B cell (primary cell): ENCODE measurements around the gene PHACTR1. TPM values are rescaled to one million over a fixed set of nuclear protein-coding genes. Genes with fewer than 3 reads are reported as not detected.

ENCODE experiments used
- ATAC-seq: fragments of 200-7000 bp; cut with Tn5 transposase; one replicate; pipeline ENCODE4 v1.10.0; 2021; ENCODE audit warnings: low read depth, mild to moderate bottlenecking, moderate number of reproducible peaks, moderate library complexity
- CTCF ChIA-PET: fragments of 350-600 bp; sonication (Branson Sonifier 250); formaldehyde crosslinking; loops from one replicate; lab custom pipeline; 2021; ENCODE audit warnings: antibody characterized with exemption, inconsistent platforms; lab: Charles Lee
- POLR2A ChIA-PET: fragments of 350-600 bp; sonication (Branson Sonifier 250); formaldehyde crosslinking; loops from one replicate; lab custom pipeline; 2021; ENCODE audit warnings: antibody characterized with exemption; lab: Charles Lee
- DNase-seq: peaks from one replicate; pipeline ENCODE4 v3.0.0; 2013
- H2AFZ ChIP-seq: 2 replicates; pipeline ENCODE4 v1.6.1; 2012; ENCODE audit warnings: mild to moderate bottlenecking, low read depth, low read length; ENCODE audit not compliant: insufficient read depth, poor library complexity, severe bottlenecking
- H3K27ac ChIP-seq, 2 donors: 1 replicate in 1 of 2; 2 replicates in 1 of 2; pipeline ENCODE4 v1.5.1; 2012 to 2013; ENCODE audit warnings: low read length in 2 of 2, mild to moderate bottlenecking in 2 of 2, moderate library complexity in 1 of 2
- H3K27me3 ChIP-seq, 4 experiments: fragments of 200-600 bp in 1 of 4; sonication (generic) in 1 of 4; replicated peaks in 1 of 4; 1 replicate in 2 of 4; 2 replicates in 2 of 4; pipeline versions ENCODE4 v1.6.1 to v1.7.0; 2013 to 2016; ENCODE audit warnings: low read length in 3 of 4, mild to moderate bottlenecking in 2 of 4, mixed read lengths in 1 of 4, moderate library complexity in 1 of 4; ENCODE audit not compliant: insufficient read depth in 4 of 4, control insufficient read depth in 3 of 4; ENCODE audit errors: control extremely low read depth in 1 of 4
- H3K36me3 ChIP-seq, 2 experiments: replicated peaks in 1 of 2; 1 replicate in 1 of 2; 2 replicates in 1 of 2; pipeline versions ENCODE4 v1.6.1 to v1.7.1; 2013; ENCODE audit warnings: low read length in 1 of 2; ENCODE audit not compliant: insufficient read depth in 2 of 2, control insufficient read depth in 1 of 2; ENCODE audit errors: control extremely low read depth in 1 of 2, extremely low read depth in 1 of 2
- H3K4me1 ChIP-seq, 2 donors: fragments of 200-600 bp in 1 of 2; sonication (generic) in 1 of 2; 1 replicate in 1 of 2; 2 replicates in 1 of 2; pipeline versions ENCODE4 v1.5.1 to v1.6.1; 2013 to 2017; ENCODE audit warnings: low read length in 2 of 2; ENCODE audit not compliant: control insufficient read depth in 2 of 2, insufficient read depth in 2 of 2
- H3K4me2 ChIP-seq: replicated peaks from 2 replicates; pipeline ENCODE3; 2012; ENCODE audit warnings: mild to moderate bottlenecking, low read depth, low read length; ENCODE audit not compliant: poor library complexity, severe bottlenecking
- H3K4me3 ChIP-seq, 5 experiments: fragments of 200-600 bp in 1 of 5; sonication (generic) in 1 of 5; 1 replicate in 3 of 5; 2 replicates in 2 of 5; pipeline versions ENCODE4 v1.5.1 to v1.7.0; 2011 to 2016; ENCODE audit warnings: low read length in 4 of 5, mild to moderate bottlenecking in 4 of 5, low read depth in 2 of 5, control low read depth in 1 of 5, moderate library complexity in 1 of 5; ENCODE audit not compliant: insufficient read depth in 1 of 5; ENCODE audit errors: control extremely low read depth in 1 of 5, extremely low read depth in 1 of 5
- H3K79me2 ChIP-seq: fragments of 200-600 bp; sonication (generic); one replicate; pipeline ENCODE4 v1.6.0; 2016; ENCODE audit warnings: low read length; ENCODE audit not compliant: control insufficient read depth, insufficient read depth
- H3K9ac ChIP-seq: fragments of 200-600 bp; sonication (generic); 2 replicates; pipeline ENCODE4 v1.6.1; 2017; ENCODE audit warnings: mild to moderate bottlenecking, low read length, moderate library complexity
- H3K9me3 ChIP-seq, 3 donors: one replicate each; pipeline versions ENCODE4 v1.6.1 to v1.7.1; 2013; ENCODE audit warnings: low read length in 2 of 3; ENCODE audit not compliant: control insufficient read depth in 2 of 3, insufficient read depth in 1 of 3; ENCODE audit errors: control extremely low read depth in 1 of 3
- H4K20me1 ChIP-seq: 2 replicates; pipeline ENCODE4 v1.6.0; 2012; ENCODE audit warnings: mild to moderate bottlenecking, low read length; ENCODE audit not compliant: insufficient read depth, control insufficient read depth, poor library complexity, severe bottlenecking
- H3K27ac Mint-ChIP-seq: one replicate; pipeline ENCODE4 v1.8.0; 2021; ENCODE audit warnings: mixed read lengths
- H3K27me3 Mint-ChIP-seq: one replicate; pipeline ENCODE4 v1.8.0; 2021; ENCODE audit warnings: mixed read lengths
- H3K4me1 Mint-ChIP-seq: one replicate; pipeline ENCODE4 v1.8.0; 2021; ENCODE audit warnings: mixed read lengths
- H3K4me3 Mint-ChIP-seq: one replicate; pipeline ENCODE4 v1.8.0; 2021; ENCODE audit warnings: mixed read lengths
- H3K9me3 Mint-ChIP-seq: one replicate; pipeline ENCODE4 v1.8.0; 2022; ENCODE audit warnings: mixed read lengths; ENCODE audit not compliant: insufficient read depth
- CTCF ChIP-seq: fragments of 200-600 bp; IDR thresholded peaks from one replicate; pipeline ENCODE4 v1.8.0; 2022; ENCODE audit warnings: antibody characterized with exemption, mild to moderate bottlenecking
- EZH2 ChIP-seq: IDR thresholded peaks from 2 replicates; pipeline ENCODE4 v1.6.1; 2012; ENCODE audit warnings: borderline replicate concordance, low read depth, mild to moderate bottlenecking, moderate library complexity, low read length; ENCODE audit not compliant: insufficient read depth, poor library complexity, severe bottlenecking
- WGBS: methylation state at CpG from one replicate; pipeline ENCODE4 v1.1.5; 2013; ENCODE audit warnings: missing lambda C conversion rate; ENCODE audit not compliant: insufficient coverage; 5-methylcytosine and 5-hydroxymethylcytosine counted together
- intact Hi-C: fragments of 100-400 bp; cut with micrococcal nuclease; formaldehyde crosslinking; loops from one replicate; pipeline ENCODE4 v1.10.0; 2022
- polyA plus RNA-seq: library from polyadenylated mRNA; depleted of rRNA; stranded (reverse); fragments of >200 nt; gene quantifications from 2 replicates; pipeline ENCODE4 v1.2.3, GENCODE V29; 2012
- total RNA-seq, 2 donors: library from RNA; stranded (reverse); fragments of 120-200 nt in 1 of 2; gene quantifications; 1 replicate in 1 of 2; 2 replicates in 1 of 2; pipeline versions ENCODE4 v1.2.3 to v1.2.4, GENCODE V29; 2013 to 2022

Gene PHACTR1
- total and polyA plus RNA-seq, 2 donors (not counting 1 experiment from before 2014, with no cell fraction given), result 30.2 to 129 TPM

GRCh38 chr6:13044390-13044789 lies 327.8 kb downstream of the PHACTR1 start:
- WGBS, result 81% methylated on average over 3 of the region's 6 CpGs
- Mint-ChIP-seq H3K27ac (no peak overlapping the region), H3K27me3 (peaks cover 26% of the 10 kb centered on the region), H3K9me3 (peaks cover 4% of the 10 kb centered on the region), H3K4me3 (no peak overlapping the region), H3K4me1 (no peaks in the 10 kb centered on the region)
- Histone ChIP-seq H3K4me1 (no peaks in the 10 kb centered on the region), H4K20me1 (no peaks in the 10 kb centered on the region), H3K4me3 (no peak overlapping the region), H3K27me3 (no peaks in the 10 kb centered on the region), H3K79me2 (no peaks in the 10 kb centered on the region), H3K9ac (no peak overlapping the region), H2AFZ (no peak overlapping the region), H3K36me3 (no peaks in the 10 kb centered on the region), H3K27ac (no peak overlapping the region), H3K9me3 (peaks cover 0 to 4% (median 0%) of the 10 kb centered on the region in 3 donors), H3K4me2 (no peak overlapping the region)
- ChIA-PET CTCF (no interaction called here), POLR2A (no interaction called here)
- DNase-seq (no peak), ATAC-seq (no peak)
- intact Hi-C loops, result no loop called here
- TF ChIP-seq CTCF, result no peak
- no peak for TF ChIP-seq EZH2

GRCh38 chr6:13044896-13045295 lies 328.3 kb downstream of the PHACTR1 start:
- no peak for ATAC-seq
- no peak overlapping the region for H3K4me3 Mint-ChIP-seq
- Histone ChIP-seq H3K36me3 (no peaks in the 10 kb centered on the region), H3K27ac (no peak overlapping the region), H3K27me3 (no peaks in the 10 kb centered on the region), H3K9ac (no peak overlapping the region), H3K9me3 (peaks cover 0 to 4% (median 0%) of the 10 kb centered on the region in 3 donors), H3K4me2 (no peak overlapping the region), H4K20me1 (no peaks in the 10 kb centered on the region), H3K79me2 (no peaks in the 10 kb centered on the region), H2AFZ (no peak overlapping the region), H3K4me3 (no peak overlapping the region), H3K4me1 (no peaks in the 10 kb centered on the region)
- POLR2A ChIA-PET, result no interaction called here
- H3K27me3 Mint-ChIP-seq, result peaks cover 21% of the 10 kb centered on the region
- intact Hi-C loops, result no loop called here
- H3K9me3 Mint-ChIP-seq, result peaks cover 4% of the 10 kb centered on the region
- no peak for DNase-seq
- WGBS, result no CpG with 5 or more reads among the region's 4 CpGs
- CTCF ChIA-PET, result no interaction called here
- no peak for TF ChIP-seq EZH2
- TF ChIP-seq CTCF, result no peak
- no peak overlapping the region for H3K27ac Mint-ChIP-seq
- H3K4me1 Mint-ChIP-seq, result no peaks in the 10 kb centered on the region
